Esophagus squamous epithelium (tissue), 4 donors: ENCODE results near the gene PAK4.

ENCODE experiments used
- CTCF ChIP-seq, 6 experiments: fragments of 450-650 bp in 4 of 6; fragments of 200-600 bp in 2 of 6; sonication (generic) in 2 of 6; IDR thresholded peaks; one replicate each; pipeline ENCODE4 v1.5.1; 2016 to 2019; ENCODE audit warnings: antibody characterized with exemption in 6 of 6, mild to moderate bottlenecking in 4 of 6, moderate library complexity in 4 of 6
- POLR2A ChIP-seq, 4 donors: fragments of 450-650 bp; IDR thresholded peaks; one replicate each; pipeline ENCODE4 v1.6.1; 2017; ENCODE audit warnings: antibody characterized with exemption in 4 of 4, mild to moderate bottlenecking in 4 of 4, moderate library complexity in 3 of 4

GRCh38 chr19:39186391-39186790 is 60.8 kb downstream of the PAK4 start:
- TF ChIP-seq POLR2A (IDR thresholded peaks at IDR 0.05) (no peak), CTCF (IDR thresholded peaks at IDR 0.05) (no peak)
